Amniotic epithelial cell (primary cell): ENCODE results near the gene MLC1.
"Not testable (repeated sequence)": the region's sequence is repeated elsewhere in the genome, so short reads cannot be mapped to it uniquely, and the experiment has no call there.

Experiments used
- DNase-seq: peaks from one replicate; pipeline ENCODE4 v3.0.0-alpha.2; 2010; ENCODE audit warnings: low read depth

Gene MLC1

DNA sequence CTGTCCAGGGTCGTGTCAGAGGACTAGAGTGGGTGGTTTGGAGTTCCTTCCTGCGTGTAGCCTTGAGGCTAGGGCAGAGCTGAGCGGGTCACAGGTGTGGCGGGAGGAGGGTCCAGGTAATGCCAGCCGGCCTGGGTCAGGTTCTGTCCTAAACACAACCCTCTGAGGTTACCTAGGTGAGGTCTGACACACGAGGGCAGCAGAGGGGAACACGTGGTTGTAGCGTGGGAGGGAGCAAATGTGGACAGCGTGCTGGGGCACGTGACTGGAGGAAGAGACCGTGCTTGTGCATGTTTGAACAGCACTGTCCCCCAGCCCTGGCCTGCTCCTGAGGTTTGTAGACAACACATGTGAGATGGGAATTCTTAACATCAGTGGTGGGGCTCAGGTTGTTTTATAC is 17.7 kb upstream of the MLC1 start:
- no peak for DNase-seq

DNA sequence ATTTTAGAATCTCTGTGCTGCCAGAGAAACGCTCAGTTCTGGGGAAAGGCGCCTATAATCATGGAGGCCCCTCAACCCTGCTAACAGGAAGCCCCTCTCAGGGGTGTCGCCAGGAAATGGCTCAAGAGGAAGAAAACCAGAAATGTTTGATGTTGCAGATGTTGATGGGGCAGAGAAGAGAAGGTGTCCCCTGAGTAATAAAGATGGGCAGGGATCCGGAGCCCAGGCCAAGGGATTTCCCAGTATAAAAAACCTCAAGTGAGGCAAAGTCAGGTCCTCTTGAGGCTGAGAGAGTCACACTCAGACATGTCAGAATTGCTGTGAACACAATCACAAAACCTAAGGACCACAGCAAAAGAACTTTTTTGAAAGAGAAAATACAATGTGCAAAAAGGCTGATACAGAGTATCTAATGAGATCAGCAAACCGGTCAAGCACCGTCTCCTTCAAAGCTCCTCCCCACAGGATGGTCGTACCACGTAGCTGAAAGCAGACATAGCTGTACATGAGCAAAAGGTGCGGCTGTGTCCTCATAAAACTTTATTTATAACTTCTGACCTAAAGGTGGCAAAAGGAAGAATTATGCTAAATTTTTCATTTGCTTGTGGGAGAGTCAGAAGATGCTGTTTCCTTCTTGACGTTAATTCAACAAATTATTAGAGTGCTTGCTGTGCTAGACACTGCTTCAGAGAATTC is 16.8 kb upstream of the MLC1 start:
- DNase-seq: no peak

DNA sequence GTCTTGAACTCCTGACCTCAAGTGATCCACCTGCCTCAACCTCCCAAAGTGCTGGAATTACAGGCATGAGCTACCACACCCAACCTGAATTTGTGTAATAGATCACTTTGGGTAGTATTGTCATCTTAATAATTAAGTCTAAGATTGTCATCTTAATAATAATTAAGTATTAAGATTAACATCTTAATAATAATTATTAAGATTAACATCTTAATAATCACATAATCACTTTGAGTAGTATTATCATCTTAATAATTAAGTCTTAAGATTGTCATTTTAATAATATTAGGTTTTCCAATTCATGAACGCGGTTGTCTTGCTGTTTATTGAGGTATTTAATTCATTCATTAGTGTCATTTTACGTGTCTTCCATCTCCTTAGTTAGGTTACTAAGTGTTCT is 12.8 kb upstream of the MLC1 start:
- DNase-seq: no peak

DNA sequence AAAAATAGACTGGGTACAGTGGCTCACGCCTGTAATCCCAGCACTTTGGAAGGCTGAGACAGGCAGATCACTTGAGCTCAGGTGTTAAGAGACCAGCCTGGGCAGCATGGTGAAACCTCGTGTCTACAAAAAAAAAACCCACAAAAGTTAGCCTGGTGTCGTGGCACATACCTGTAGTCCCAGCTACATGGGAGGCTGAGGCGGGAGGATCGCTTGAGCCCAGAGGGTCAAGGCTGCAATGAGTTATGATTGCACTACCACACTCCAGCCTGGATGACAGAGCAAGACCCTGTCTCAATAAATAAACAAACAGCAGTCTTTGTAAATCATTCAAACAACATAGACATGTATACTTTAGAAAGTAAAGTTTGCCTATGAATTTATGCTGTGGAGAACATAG is 7.1 kb upstream of the MLC1 start:
- no peak for DNase-seq

DNA sequence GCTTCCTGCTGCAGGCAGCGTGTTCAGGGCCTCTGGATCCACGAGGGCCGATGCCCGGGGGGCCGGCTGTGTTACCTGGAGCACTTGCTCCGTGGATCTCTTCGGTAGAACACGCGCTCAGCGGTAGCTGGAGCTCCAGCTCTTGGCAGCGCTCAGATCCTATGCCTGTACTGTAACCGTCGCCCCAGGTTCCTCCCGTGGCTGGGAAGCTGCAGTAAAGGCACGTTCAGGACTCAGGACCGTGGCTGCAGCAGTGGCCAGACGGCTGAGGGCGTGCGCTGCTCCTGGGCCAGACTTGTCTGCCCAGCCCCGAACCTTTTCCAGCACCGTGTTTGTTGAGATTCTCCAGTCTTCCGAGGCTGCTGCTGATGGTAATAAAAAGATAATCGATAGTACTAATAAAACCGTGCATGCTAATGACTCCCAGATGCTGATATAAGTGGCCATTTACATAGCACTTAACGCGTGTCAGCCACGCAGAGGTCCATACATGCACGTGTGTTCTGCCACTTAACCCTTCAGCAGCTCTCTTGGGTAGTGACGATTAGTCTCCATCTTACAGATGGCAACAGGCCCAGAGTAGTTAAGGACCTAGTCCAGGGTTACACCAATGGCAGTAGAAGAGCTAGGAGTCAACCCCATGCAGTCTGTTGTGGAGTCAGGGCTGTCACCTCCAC is 6.0 kb upstream of the MLC1 start:
- no peak for DNase-seq

DNA sequence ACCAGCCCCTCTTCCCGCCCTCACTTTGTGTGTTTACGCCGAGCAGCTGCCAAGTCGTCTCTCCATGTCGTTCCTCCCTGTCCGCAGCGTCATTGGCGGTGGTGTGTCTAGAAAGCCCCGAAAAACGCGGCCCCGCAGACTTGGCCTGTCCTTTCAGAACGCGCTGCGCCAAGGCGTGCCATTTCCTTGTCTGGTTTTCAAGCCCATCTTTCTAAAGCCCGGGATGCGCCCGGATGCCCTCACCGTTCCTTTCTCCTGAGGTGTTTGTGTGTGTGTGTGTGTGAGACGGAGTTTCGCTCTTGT is 5.1 kb upstream of the MLC1 start:
- no peak for DNase-seq

DNA sequence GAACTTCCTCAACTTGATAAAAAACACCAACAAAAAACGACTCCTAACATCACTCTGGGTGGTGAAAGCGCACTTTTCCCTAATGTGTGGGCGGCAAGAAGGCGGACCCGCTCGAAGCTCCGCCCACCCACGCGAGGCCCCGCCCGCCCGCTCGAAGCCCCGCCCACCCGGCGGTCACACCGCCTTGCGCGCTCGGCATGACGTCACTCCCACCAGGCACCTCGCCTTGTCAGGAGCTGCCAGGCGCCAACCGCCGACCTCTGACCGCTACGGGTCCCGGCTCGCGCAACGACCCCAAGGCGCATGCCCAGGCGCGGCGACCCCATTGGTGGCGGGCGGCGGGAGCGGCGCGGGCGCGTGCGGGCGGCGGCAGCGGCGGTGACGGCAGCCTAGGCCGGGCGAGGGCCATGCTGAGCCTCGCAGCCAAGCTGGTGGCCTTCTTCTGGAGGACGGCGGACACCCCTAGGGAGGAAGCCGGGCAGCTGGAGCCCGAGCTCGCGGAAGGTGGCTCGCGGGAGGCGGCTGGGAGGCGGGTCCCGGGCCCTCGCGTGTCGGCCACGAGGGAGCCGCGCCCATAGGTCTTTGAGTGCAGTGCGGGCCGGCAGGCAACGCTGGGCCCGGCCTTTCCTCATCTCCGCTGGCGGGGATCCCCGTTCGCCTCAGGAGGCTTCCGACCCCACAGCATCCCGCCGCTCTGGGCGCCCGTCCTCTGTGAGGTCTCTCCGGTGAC is 4.6 kb upstream of the MLC1 start, which contains the start of gene MOV10L1:
MOV10L1 (plus strand) TSS at position 325 of the 730 bp plus-strand sequence; CDS start at position 408, 83 bp downstream.
- peak; percentile 58 for DNase-seq

DNA sequence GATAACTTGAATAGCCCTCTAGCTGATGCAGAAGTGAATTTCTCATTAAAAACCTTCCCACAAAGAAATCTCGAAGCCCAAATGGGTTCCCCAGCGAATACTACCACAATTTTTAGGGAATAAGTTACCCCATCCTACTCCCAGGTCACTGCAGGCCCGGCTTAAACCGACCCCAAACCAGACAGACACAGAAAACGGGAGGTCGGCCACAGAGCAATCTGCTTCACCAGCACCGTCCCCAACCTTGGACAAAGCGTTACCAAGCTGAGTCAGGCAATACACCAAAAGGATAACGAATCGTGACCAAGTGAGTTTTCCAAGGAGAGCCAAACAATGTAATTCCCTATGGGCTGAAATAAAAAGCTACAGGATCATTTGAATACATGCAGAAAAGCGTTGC is 4.0 kb upstream of the MLC1 start:
- no peak for DNase-seq

DNA sequence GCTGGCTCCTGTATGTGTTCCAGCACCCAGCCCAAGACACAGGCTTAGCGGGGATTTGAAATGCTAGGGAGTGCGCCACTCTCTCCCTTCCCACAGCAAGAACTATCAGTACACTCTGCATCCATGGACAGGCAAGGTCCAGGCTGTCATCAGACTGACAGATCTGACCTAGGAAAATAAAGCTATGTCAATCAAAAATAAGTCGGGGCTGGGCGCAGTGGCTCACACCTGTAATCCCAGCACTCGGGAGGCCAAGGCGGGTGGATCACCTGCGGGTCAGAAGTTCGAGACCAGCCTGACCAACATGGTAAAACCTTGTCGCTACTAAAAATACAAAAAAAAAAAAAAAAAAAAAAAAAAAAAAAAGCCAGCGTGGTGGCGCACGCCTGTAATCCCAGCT is 2.9 kb upstream of the MLC1 start:
- DNase-seq: no peak

DNA sequence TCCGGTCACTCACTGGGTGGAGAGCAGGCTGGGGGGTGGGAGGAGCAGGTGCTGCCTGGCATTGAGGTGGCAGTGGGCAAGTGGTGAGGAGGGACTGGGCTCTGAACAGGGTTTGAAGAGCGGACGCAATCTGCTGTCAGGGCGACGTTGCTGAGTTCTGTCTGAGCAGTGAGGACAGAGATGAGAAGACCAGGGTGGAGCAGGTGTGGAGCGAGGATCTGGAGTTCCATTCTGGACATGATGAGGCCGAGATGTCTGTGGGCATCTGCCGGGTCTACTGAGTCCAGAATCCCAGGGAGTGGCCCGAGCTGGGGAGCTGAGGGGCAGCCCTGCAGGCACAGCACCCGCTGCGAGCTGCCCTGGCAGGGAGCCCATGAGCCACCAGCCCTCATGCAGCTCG is 2.4 kb upstream of the MLC1 start:
- DNase-seq: no peak

DNA sequence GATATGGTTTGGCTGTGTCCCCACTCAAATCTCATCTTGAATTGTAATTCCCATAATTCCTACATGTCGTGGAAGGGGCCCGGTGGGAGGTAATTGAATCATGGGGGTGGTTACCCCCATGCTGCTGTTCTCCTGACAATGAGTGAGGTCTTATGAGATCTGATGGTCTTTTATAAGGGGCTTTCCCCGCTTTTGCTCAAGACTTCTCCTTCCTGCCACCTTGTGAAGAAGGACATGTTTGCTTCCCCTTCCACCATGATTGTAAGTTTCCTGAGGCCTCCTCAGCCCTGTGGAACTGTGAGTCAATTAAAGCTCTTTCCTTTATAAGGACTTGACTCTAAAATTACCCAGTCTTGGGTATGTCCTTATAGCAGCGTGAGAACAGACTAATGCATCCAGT is 1.7 kb upstream of the MLC1 start:
- DNase-seq: not testable (repeated sequence)

DNA sequence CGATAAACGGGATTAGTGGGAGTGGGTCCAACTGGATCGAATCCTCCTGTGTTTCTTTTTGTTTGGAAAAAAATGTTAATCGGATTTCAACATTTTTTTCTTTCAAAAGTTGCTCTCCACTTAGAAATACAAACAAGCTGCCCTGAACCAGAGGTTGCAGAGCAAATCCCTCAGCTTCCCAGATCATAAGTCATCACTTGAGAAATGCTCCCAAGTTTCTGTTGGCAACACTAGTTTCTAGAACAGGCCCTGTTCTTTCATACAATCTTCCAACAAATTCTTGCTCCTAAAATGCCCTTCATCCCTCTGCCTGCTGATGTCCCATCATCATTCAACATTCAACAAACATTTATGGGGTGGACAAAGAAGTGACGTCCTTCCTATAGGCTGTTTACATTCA is 1.3 kb upstream of the MLC1 start:
- DNase-seq: peak; percentile 77

DNA sequence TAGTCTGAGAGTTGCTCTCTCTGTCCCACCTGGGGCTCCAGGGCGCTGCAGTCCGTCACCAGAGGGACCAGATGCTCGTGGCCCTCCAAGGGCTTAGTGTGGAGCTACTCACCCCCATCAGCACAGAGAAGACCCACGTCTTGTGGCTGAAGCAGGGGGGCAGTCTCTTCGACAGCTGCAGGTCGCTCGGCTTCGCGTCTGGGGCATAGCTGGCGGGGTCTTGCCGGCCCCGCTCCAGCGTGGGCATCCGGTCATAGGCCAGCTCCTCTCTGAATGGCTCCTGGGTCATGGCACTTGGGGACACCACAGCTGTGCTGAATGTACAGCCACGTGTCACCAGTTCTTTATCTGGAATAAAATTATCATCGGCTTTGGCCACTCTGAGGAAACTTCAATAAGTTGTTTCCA is 608 bp downstream of the MLC1 start:
- no peak for DNase-seq

DNA sequence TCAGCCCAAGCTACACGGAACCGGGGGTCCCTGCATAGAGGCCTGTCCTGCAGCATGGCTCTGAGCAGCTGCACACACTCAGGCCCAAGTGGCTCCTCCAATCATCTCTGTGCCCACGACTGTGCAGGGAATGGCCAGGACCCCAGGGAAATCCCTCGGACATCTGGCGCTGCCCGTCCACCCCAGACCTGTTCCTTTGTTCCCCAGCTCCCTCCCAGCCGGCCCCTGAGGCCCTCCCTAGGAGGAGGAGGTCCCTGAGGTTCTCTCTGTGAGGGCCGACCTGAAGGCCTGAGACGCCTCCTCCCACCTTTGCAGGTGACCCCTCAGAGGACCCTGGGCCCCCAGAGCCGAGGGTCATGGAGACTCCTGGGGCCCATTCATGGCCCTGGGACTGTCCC is 1.1 kb downstream of the MLC1 start:
- no peak for DNase-seq

DNA sequence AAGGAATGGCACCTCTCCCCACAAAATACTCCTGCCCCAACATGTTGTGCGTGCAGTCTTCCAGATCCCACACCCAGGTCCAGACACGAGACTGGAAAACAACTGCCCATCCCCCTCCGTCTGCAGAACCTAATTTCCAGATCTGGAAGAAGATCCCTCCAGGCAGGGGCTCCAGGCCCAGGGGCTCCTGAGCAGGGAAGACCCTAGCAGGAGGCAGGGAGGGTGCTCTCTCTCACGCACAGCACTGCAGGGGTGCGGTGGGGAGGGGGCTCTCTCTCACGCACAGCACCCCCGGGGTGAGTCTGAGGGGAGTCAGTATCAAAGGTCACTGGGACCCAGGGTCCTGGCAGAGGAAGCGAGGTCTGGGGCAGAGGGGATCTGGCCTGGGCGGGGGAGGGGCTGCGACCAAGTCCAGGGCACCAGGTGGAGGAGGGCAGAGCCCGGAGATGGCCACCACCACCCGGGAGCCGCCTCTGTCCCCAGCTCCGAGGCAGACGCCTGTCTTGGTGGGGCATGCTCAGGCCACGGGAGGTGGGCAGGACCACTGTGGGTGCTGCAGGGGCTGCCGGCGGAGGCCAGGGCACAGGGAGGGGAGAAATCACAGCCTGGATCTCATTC is 1.7 kb downstream of the MLC1 start:
- no peak for DNase-seq

DNA sequence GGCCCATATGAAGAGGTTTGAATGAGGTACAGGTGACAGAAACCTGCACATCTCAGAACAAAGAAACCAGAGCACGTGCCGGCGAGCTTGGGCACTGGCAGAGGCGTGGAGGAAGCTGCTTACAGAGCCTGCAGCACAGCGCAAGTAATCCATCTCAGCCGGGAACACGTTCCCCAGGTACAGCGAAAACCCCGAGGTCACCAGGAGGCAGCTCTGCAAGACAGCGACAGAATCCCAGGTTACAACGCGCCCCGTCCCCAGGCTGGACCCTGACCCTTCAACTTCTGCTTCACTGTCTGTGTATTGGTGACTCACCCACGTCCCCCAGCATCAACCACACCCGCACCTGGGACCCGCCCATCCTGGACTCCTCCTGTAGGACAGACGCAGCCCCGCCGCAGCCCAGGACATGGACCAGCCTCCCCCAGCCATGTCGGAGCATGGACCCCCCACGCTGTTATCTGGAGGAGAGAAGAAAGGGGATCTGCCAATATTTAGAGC is 2.2 kb downstream of the MLC1 start:
- no peak for DNase-seq

DNA sequence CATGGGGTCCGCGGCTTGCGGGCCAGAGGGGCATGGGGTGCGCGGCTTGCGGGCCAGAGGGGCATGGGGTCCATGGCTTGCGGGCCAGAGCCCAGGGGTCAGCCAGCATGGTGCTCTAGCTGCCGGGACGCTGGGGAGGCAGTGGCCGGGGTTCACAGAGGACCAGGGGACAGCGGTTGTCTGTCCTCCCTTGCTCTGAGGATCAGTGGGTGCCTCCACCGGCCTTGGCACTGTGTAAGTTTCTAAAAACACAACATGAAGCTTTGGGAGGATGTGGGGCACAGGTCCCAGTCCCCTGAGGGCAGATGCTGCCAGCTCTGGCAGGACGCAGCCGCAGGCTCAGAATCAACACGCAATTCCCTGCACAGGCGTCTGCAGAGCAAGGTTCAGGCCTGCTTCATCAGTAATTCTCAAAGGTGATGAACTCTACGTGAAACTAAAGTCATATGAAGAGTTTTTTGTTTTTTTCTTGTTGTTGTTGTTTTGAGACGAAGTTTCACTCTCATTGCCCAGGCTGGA is 3.0 kb downstream of the MLC1 start:
- no peak for DNase-seq

DNA sequence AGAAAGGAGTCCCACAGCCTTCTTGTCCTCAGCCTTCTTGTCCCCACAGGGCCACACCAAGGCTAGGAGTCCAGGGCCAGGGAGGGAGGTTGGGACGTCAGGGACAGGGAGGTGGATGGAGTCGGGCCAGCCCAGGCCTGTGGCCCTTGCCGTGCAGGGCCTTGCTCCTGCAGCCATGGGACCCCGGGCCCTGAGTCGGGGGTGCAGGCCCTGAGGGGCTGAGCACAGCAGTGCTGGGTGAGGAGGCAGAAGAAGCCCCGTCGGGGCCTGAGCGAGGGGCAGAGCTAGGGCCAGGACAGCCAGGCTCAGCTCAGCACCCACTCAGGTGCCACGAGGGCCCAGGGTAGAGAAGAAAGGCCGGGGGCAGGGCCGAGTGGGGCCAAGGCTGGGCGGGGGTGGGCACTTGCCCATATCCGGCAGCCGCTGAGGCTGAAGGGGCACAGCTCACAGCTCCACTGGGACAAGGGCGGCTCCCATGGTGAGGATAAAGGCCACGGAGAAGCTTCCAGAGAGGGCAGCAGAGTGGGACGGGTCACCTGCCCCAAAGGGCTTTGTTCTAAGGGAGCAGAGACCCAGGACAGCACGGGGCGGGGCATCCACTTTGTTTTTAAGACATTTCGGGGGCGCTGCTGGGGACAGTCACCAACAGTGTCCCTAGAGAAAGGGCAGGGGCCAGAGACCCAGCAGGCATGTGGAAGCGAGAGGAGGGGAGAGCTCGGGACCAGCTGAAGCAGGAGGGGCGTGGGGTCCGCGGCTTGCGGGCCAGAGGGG is 3.6 kb downstream of the MLC1 start:
- no peak for DNase-seq

DNA sequence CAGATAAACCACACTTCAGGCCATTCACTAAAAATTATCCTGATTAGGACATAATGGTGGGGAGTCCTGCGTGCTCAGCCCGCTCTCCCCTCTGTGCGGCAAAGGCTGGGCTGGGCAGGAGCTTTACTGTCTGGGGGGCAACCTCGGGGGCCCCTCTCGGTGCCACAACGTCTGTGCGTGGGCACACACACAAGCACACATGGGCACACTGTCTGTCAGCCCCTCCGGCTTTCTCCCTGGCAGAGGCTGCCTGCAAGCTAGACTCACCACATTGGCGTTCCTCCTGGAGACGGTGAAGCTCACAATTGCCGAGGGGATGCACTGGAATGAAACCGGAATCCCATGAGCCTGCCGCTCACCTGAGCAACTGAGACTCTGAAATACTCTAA is 5.2 kb downstream of the MLC1 start:
- no peak for DNase-seq

DNA sequence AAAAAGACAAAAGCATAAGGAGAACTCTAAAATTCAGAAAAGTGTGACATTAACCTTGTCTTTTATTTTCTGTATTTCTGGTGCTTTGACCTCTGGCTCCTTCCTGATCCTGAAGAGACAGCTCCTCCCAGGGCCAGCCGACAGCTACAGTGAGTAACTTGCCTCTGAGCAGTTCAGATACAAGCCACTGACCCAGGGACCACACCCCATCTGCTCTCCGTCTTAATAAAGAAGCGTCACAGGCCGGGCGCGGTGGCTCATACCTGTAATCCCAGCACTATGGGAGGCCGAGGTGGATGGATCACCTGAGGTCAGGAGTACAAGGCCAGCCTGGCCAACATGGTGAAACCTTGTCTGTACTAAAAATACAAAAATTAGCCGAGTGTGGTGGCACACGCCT is 6.5 kb downstream of the MLC1 start:
- DNase-seq: no peak

DNA sequence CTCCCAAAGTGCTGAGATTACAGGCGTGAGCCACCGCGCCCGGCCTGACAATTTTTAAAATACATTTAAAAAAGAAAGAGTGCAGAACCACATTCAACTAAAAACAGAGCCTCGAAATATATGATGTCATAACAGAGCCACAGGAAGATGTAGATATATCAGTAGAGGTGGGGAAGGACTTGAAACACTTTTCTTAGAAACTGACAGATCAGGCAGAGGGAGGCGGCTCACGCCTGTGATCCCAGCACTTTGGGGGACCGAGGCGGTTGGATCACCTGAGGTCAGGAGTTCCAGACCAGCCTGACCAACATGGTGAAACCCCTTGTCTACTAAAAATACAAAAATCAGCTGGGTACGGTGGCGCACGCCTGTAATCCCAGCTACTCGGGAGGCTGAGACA is 7.0 kb downstream of the MLC1 start:
- DNase-seq: no peak
